Mucosa of descending colon (tissue), 3 donors: ENCODE measurements around the gene R3HDM2. TPM values are rescaled to one million over a fixed set of nuclear protein-coding genes. Genes with fewer than 3 reads are reported as not detected.
"Not testable (repeated sequence)": the region's sequence is repeated elsewhere in the genome, so short reads cannot be mapped to it uniquely, and the experiment has no call there.

Source experiments
- ATAC-seq: fragments of 200-7000 bp; cut with Tn5 transposase; one replicate; pipeline ENCODE4 v1.9.1; 2020; ENCODE audit warnings: mild to moderate bottlenecking, moderate library complexity
- DNase-seq, 3 donors: peaks; one replicate each; pipeline ENCODE4 v3.0.0-alpha.2; 2020
- H3K36me3 ChIP-seq: fragments of 200-600 bp; one replicate; pipeline ENCODE4 v1.8.0; 2021; ENCODE audit warnings: low read depth, mild to moderate bottlenecking
- H3K4me1 ChIP-seq: fragments of 200-600 bp; one replicate; pipeline ENCODE4 v1.8.0; 2021; ENCODE audit warnings: low read depth, mild to moderate bottlenecking
- H3K4me3 ChIP-seq: fragments of 200-600 bp; one replicate; pipeline ENCODE4 v1.8.0; 2021; ENCODE audit warnings: mild to moderate bottlenecking
- H3K9me3 ChIP-seq: fragments of 200-600 bp; one replicate; pipeline ENCODE4 v1.8.0; 2021; ENCODE audit warnings: mild to moderate bottlenecking
- intact Hi-C, 2 donors: fragments of 100-400 bp; cut with DNase I in 1 of 2; cut with micrococcal nuclease in 1 of 2; formaldehyde crosslinking; loops; one replicate each; pipeline versions ENCODE4 v1.11.0 to v1.11.1; 2022; cut with DNase I, micrococcal nuclease
- total RNA-seq, 3 donors: library from RNA; stranded (reverse); fragmentation: NEBNext Ultra II Directional in 2 of 3; extraction: Animal tissue kit (Norgen Biotek cat#: 25700) in 2 of 3; gene quantifications; one replicate each; pipeline versions ENCODE4 v1.2.1 to v1.2.4, GENCODE V29; 2021 to 2023
- TF ChIP-seq, protein P1 (sequence below): fragments of 200-600 bp; IDR thresholded peaks from one replicate; pipeline ENCODE4 v1.8.0; 2022; ENCODE audit warnings: antibody characterized with exemption, mild to moderate bottlenecking
- donor health status: DM: no; HTN: no; CAD: no; lungs with moderate emphysema.
- donor health status: DM: no; HTN: no; CAD: no.
- donor health status: DM: no; HTN: yes; CAD: no.

R3HDM2 gene
- total RNA-seq, 3 donors from 2014 or later = 43.9 to 80.8 (median 80.6) TPM

GRCh38 chr12:57419495-57419894 lies 11.3 kb downstream of the R3HDM2 start:
- H3K4me1 ChIP-seq = no peaks in the 10 kb centered on the region
- intact Hi-C loops = no loop called here
- no peak for DNase-seq
- TF ChIP-seq, protein P1, sequence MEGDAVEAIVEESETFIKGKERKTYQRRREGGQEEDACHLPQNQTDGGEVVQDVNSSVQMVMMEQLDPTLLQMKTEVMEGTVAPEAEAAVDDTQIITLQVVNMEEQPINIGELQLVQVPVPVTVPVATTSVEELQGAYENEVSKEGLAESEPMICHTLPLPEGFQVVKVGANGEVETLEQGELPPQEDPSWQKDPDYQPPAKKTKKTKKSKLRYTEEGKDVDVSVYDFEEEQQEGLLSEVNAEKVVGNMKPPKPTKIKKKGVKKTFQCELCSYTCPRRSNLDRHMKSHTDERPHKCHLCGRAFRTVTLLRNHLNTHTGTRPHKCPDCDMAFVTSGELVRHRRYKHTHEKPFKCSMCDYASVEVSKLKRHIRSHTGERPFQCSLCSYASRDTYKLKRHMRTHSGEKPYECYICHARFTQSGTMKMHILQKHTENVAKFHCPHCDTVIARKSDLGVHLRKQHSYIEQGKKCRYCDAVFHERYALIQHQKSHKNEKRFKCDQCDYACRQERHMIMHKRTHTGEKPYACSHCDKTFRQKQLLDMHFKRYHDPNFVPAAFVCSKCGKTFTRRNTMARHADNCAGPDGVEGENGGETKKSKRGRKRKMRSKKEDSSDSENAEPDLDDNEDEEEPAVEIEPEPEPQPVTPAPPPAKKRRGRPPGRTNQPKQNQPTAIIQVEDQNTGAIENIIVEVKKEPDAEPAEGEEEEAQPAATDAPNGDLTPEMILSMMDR = no peak
- no peaks in the 10 kb centered on the region for H3K9me3 ChIP-seq
- no peak overlapping the region for H3K4me3 ChIP-seq
- H3K36me3 ChIP-seq = no peaks in the 10 kb centered on the region
- no peak for ATAC-seq

DNA sequence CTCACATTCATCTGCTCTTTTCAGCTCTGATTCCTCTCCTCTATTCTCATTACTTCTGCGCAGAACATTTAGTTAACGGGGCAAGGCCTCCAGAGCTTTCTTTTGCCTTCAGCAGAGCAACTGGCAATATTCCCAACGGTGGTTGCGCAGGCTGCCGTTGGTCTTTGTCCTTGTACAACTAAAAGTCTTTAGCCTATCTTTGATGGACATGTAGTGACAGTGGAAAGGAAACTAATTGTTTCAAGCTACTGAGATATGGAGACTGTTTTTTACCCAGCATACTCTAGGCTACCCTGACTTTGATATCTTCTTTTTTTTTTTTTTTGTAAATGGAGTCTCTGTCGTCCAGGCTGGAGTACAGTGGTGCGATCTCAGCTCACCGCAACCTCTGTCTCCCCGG lies 12.6 kb downstream of the R3HDM2 start:
- DNase-seq (no peak), ATAC-seq (no peak)
- Histone ChIP-seq H3K4me1 (no peaks in the 10 kb centered on the region), H3K4me3 (no peak overlapping the region), H3K9me3 (no peaks in the 10 kb centered on the region), H3K36me3 (no peaks in the 10 kb centered on the region)
- TF ChIP-seq, protein P1 = no peak
- intact Hi-C loops = no loop called here

DNA sequence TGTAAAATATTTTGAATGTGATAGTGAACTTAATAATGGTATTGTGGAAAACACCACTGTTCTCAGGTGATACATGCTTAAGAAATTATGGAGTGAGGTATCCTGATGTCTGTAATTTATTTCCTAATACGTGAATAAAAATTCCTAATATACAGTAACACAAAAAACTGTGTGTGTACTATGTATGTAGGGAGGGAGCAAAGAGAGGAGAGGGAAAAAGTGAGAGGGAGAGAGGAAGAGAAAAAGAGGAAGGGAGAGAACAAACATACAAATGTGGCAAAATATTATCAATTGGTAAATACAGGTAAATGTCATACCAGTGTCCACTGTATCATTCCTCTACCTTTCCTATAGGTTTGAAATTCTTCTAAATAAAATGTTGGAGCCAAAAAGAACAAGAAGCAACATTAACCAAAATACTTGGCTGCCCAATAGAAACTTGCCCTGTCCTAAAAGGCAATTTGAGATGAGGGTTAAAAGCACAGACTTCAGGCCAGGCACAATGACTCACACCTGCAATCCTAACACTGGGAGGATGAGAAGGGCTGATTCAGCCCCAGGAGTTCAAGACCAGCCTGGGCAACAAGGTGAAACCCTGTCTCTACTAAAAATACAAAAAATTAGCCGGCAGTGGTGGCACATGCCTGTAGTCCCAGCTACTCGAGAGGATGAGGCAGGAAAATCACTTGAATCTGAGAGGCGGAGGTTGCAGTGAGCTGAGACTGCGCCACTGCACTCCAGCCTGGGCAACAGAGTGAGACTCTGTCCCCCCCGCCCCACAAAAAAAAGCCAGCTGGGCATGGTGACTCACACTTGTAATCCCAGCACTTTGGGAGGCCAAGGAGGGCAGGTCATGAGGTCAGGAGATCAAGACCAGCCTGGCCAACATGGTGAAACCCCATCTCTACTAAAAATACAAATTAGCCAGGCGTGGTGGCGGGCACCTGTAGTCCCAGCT lies 14.5 kb downstream of the R3HDM2 start:
- H3K4me3 ChIP-seq = no peak overlapping the region
- intact Hi-C loops = no loop called here
- no peak for DNase-seq
- H3K4me1 ChIP-seq = no peaks in the 10 kb centered on the region
- H3K9me3 ChIP-seq = no peaks in the 10 kb centered on the region
- no peaks in the 10 kb centered on the region for H3K36me3 ChIP-seq
- ATAC-seq = no peak
- TF ChIP-seq, protein P1 = no peak

DNA sequence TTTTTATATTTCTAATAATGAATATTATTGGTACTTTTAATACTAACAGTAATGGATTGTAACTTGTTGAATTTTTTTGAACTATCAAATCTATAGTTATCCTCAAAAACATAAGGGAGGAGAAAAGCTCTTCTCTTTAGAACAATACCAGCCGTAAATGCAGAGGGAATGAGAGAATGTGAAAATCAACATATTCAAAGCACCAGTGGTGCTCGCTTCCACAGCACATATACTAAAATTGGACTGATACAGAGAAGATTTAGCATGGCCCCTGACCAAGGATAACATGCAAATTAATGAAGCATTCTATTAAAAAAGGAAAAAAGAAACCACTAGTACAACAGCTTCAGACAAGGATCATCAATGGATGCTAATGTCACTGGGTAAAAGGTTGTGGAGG lies 15.8 kb downstream of the R3HDM2 start:
- H3K9me3 ChIP-seq = no peaks in the 10 kb centered on the region
- DNase-seq = no peak
- intact Hi-C loops = no loop called here
- H3K36me3 ChIP-seq = no peaks in the 10 kb centered on the region
- no peaks in the 10 kb centered on the region for H3K4me1 ChIP-seq
- no peak overlapping the region for H3K4me3 ChIP-seq
- ATAC-seq = no peak
- TF ChIP-seq, protein P1 = no peak

GRCh38 chr12:57414160-57414559 lies 16.7 kb downstream of the R3HDM2 start:
- H3K4me1 ChIP-seq, H3K9me3 ChIP-seq, ATAC-seq, DNase-seq, H3K4me3 ChIP-seq, H3K36me3 ChIP-seq, intact Hi-C loops: not testable (repeated sequence)

DNA sequence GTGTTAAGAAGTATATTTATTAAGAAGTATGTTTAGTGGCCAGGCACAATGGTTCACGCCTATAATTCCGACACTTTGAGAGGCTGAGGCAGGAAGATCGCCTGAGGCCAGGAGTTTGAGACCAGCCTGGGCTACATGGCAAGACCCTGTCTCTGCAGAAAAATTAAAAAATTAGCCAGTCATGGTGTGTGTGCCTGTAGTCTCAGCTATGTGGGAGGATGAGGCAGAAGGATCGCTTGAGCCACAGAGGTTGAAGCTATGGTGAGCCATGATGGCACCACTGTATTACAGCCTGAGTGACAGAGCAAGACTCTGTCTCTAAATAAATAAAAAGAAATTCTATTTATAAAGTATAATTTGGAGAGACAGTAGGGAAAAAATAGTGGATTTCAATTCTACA lies 20.3 kb downstream of the R3HDM2 start:
- TF ChIP-seq, protein P1 = no peak
- ATAC-seq = no peak
- DNase-seq = no peak
- Histone ChIP-seq H3K36me3 (no peaks in the 10 kb centered on the region), H3K4me3 (no peak overlapping the region), H3K4me1 (no peaks in the 10 kb centered on the region), H3K9me3 (no peaks in the 10 kb centered on the region)
- intact Hi-C loops = no loop called here
